Activated CD4-positive, alpha-beta T cell treated with anti-CD3 and anti-CD28 coated beads, Interleukin-10, Interleukin-2, amounts not matched to agents 100 ng/mL and 50 ng/mL, durations not matched to agents 16 hours and 8 hours (primary cell): Measurements from ENCODE around the gene DOCK3.
"Not testable (repeated sequence)": the region's sequence is repeated elsewhere in the genome, so short reads cannot be mapped to it uniquely, and the experiment has no call there.

Experiments used
- DNase-seq: peaks from one replicate; pipeline ENCODE4 v3.0.0-alpha.2; 2020

The DOCK3 gene

GRCh38 chr3:51337666-51338065, 662.9 kb downstream of the DOCK3 start:
- no peak for DNase-seq

- DNase-seq = no peak
These were observed 663.9 kb downstream of the DOCK3 start for GRCh38 chr3:51338632-51339031.

- DNase-seq = no peak
These were observed 665.5 kb downstream of the DOCK3 start for GRCh38 chr3:51340013-51340829.

GRCh38 chr3:51340989-51341636, 666.4 kb downstream of the DOCK3 start:
- DNase-seq = no peak

GRCh38 chr3:51343918-51344687, 669.4 kb downstream of the DOCK3 start:
- DNase-seq = no peak

DNA sequence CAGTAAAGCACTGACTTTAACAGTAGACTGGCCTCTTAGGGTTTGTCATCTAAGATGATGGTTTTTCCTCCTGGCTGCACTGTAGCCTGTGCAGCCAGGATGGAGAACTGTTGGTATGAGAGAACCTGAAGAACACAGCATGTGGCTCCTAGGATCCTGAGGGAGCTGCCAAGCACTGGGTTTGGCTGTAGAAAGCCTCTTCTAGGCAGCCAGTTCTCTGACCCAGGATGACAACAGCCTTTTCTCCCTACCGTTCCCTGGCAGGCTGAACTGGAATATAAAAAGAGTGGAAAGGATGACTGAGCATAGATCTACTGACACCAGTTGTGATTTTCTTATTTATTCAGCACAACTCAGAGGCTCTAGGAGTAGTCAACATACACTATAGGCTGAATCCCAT, 676.0 kb downstream of the DOCK3 start:
- no peak for DNase-seq

- DNase-seq = no peak
These were observed 678.4 kb downstream of the DOCK3 start for GRCh38 chr3:51353131-51353530.

GRCh38 chr3:51353691-51354090, 679.0 kb downstream of the DOCK3 start:
- no peak for DNase-seq

- no peak for DNase-seq
These were observed 679.4 kb downstream of the DOCK3 start for GRCh38 chr3:51354172-51354571.

DNA sequence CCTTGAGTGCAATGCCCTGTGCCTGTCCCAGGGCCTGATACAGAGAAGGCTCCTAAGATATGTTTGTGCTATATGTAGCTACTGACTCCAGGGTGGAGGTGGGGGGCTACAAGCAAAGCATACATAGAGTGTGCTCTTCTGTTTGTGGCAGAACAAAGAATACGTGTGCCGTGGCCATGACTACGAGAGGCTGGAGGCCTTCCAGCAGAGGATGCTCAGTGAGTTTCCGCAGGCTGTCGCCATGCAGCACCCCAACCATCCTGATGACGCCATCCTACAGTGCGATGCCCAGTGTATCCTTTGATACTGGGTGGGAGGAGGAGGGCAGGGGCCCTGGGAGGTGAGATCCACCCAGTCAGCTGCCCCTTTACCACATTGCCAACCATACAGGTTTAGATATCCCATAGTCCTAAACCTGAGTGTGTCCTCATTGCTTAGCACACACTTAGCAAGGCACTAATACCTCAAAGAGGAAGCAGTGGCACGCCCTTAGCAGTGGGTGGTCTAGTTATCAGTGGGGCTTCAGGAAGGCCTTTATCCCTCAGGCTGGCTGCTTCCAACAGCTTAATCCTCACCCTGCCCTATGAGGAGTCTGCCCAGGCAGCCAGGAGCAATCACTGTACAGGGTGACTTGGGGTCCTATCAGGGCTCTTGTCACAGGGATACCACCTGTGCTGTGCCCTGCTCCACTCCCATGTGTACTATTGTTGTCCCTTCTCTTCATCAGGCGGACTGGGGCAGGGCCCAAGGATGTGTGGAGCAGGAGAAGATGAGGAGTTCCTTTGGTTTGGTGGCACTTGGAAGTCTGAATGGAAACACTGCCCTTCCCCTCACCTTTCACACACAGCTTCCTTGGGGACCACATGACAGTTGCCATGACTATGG, 680.2 kb downstream of the DOCK3 start:
- no peak for DNase-seq

GRCh38 chr3:51355891-51356578, 681.3 kb downstream of the DOCK3 start:
- DNase-seq = no peak

GRCh38 chr3:51357856-51358255, 683.1 kb downstream of the DOCK3 start:
- no peak for DNase-seq

DNA sequence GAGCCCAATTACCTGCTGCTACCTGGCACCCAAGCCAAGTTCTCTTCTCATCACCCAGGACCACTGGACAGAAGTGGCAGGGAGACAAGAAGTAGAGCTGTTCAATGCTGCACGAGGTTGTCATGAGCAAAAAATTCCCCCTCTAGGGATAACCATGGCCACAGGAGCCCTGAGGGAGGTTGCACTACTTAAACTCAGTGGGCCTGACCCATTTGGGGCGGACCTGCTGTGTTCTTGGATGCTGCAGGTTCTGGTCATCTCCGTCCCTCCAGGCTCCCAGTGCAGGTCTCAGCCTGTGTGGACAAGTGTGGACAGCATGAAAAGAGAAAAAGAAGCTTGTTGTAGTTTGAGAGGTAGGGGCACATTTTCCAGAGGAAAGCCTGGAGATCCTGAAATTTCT, 684.3 kb downstream of the DOCK3 start:
- no peak for DNase-seq

DNA sequence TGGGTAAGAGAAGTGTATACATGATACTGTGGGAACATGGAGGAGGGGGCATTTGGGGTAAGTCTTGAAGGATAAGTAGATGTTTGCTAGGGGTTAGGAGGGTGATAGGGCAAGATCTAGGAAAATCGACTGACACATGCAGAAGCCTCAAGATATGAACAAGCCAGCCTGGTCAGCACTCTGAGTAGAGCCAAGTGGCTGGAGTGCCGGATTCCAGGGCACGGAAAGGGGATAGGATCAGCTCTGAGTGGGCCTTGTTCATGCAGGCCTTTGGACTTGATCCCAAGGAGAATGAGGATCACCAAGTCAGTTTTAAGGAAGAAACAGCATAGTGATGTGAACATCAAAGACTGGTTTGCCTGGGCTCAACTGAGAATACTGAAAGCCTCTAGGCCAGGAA, 686.1 kb downstream of the DOCK3 start:
- DNase-seq = no peak

GRCh38 chr3:51361746-51362145, 687.0 kb downstream of the DOCK3 start:
- no peak for DNase-seq

GRCh38 chr3:51362476-51362875, 687.7 kb downstream of the DOCK3 start:
- no peak for DNase-seq

DNA sequence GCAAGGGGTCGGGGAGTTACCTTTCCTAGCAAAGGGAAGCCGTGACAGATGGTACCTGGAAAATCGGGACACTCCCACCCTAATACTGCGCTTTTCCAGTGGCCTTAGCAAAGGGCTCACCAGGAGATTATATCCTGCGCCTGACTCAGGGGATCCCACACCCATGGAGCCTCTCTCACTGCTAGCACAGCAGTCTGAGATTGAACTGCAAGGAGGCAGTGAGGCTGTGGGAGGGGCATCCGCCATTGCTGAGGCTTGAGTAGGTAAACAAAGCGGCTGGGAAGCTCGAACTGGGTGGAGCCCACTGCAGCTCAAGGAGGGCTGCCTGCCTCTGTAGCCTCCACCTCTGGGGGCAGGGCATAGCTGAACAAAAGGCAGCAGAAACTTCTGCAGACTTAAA, 693.5 kb downstream of the DOCK3 start:
- not testable (repeated sequence) for DNase-seq

DNA sequence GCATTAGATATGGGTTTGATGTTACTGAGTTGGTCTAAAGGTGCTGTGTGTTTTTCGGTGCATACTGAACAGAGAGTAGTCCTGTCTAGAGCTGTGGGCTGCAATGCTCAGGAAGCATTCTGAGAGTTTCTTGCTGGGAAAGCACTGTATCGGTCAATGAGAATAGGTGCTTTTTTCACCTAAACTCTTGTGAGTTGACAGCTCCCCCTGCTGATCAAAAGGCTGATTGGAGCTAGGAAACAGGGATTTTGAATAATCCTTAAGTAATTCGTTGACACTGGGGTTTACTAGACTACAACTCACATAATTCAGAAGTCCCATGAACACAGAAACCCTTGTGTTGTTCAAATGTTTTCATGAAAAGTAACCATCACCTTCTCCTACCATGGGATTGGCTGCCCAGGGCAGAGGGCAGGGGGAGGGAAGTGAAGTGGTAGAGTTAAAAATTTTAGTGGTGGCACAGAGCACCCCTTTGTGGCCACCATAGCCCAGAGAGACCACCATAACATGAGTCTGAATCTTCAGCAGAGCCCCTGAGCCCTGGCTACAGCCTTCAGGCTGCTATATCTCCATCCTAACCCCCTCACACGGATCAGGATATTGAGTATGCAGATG, 697.3 kb downstream of the DOCK3 start:
- DNase-seq = peak; percentile 64

- no peak for DNase-seq
These were observed 699.1 kb downstream of the DOCK3 start for GRCh38 chr3:51373658-51374421.

DNA sequence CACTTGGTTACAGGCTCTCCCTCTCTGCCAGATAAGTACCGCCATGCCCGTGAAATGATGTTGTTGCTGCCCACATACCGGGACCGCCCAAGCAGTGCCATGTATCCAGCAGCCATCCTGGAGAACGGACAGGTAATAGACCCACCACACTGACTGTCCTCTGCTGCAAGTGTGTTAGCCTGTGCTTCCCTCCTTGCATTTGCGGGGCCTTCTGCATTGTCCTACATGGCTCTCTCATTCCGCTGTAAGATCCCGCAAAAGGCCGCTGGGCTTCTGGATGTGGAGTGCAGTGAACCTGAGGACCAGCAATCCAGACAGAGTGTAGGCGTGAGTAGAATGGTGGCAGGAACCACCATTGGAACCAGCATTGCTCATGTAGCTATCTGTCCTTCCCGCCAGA, 699.7 kb downstream of the DOCK3 start:
- no peak for DNase-seq

DNA sequence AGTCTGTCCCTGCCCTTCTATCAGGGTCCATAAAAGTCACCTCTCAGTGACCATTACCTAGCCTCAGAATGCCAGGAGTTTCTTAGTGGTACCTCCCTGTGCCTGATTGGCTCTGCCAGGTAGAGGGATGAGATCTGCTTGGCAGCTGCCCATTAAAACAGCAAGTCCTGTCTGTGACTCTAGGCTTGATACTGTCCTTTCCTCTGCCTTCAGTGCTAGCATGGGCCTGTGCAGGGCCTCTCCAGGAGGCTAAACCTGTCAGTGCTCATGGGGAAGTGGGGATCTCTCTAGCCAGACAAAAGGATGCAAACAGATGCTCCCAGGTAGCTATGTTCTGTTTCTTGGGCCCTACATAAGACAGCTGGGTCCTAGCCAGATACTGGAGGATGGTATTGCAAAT, 700.4 kb downstream of the DOCK3 start:
- no peak for DNase-seq
